Common myeloid progenitor, CD34-positive (primary cell): Measurements from ENCODE around the gene SYT12.

Experiments
- CTCF ChIA-PET: fragments of 350-600 bp; sonication (Branson Sonifier 250); formaldehyde crosslinking; loops from one replicate; lab custom pipeline; 2021; ENCODE audit warnings: antibody characterized with exemption; lab: Charles Lee
- POLR2A ChIA-PET: fragments of 350-600 bp; sonication (Branson Sonifier 250); formaldehyde crosslinking; loops from one replicate; lab custom pipeline; 2021; ENCODE audit warnings: antibody characterized with exemption; lab: Charles Lee
- DNase-seq, 3 donors: peaks; one replicate each; pipeline versions ENCODE4 v3.0.0 to v3.0.0-alpha.2; 2013
- H3K27ac ChIP-seq, 2 experiments: 1 replicate in 1 of 2; 2 replicates in 1 of 2; pipeline ENCODE4 v1.7.0; 2013; ENCODE audit warnings: inconsistent platforms in 2 of 2, low read length in 2 of 2, mild to moderate bottlenecking in 2 of 2, low read depth in 1 of 2, moderate library complexity in 1 of 2; ENCODE audit not compliant: severe bottlenecking in 2 of 2, insufficient read depth in 1 of 2, poor library complexity in 1 of 2
- H3K27me3 ChIP-seq, 5 experiments: replicated peaks in 2 of 5; 1 replicate in 3 of 5; 2 replicates in 2 of 5; pipeline versions ENCODE4 v1.6.1 to v1.7.0; 2013; ENCODE audit warnings: low read length in 4 of 5, mild to moderate bottlenecking in 2 of 5, moderate library complexity in 2 of 5, inconsistent platforms in 1 of 5; ENCODE audit not compliant: insufficient read depth in 5 of 5, control insufficient read depth in 4 of 5
- H3K36me3 ChIP-seq, 4 experiments: 1 replicate in 2 of 4; 2 replicates in 2 of 4; pipeline versions ENCODE4 v1.6.1 to v1.7.0; 2013; ENCODE audit warnings: low read length in 3 of 4, control low read depth in 1 of 4, mild to moderate bottlenecking in 1 of 4; ENCODE audit not compliant: control insufficient read depth in 4 of 4, insufficient read depth in 4 of 4
- H3K4me1 ChIP-seq, 4 experiments: 1 replicate in 3 of 4; 2 replicates in 1 of 4; pipeline versions ENCODE4 v1.6.1 to v1.7.1; 2013; ENCODE audit warnings: low read length in 3 of 4, mild to moderate bottlenecking in 3 of 4, control low read depth in 1 of 4, inconsistent platforms in 1 of 4, moderate library complexity in 1 of 4; ENCODE audit not compliant: control insufficient read depth in 4 of 4, insufficient read depth in 4 of 4; ENCODE audit errors: control extremely low read depth in 1 of 4
- H3K4me3 ChIP-seq, 7 experiments: 1 replicate in 4 of 7; 2 replicates in 3 of 7; pipeline versions ENCODE4 v1.5.1 to v1.7.0; 2013; ENCODE audit warnings: mild to moderate bottlenecking in 7 of 7, low read length in 6 of 7, moderate library complexity in 6 of 7, inconsistent platforms in 2 of 7, low read depth in 2 of 7, control low read depth in 1 of 7; ENCODE audit not compliant: insufficient read depth in 4 of 7, control insufficient read depth in 1 of 7; ENCODE audit errors: extremely low read depth in 1 of 7
- H3K9me3 ChIP-seq, 5 experiments: 1 replicate in 4 of 5; 2 replicates in 1 of 5; pipeline versions ENCODE4 v1.6.1 to v1.7.1; 2013; ENCODE audit warnings: low read length in 4 of 5, mild to moderate bottlenecking in 2 of 5, inconsistent platforms in 1 of 5, low read depth in 1 of 5, moderate library complexity in 1 of 5; ENCODE audit not compliant: control insufficient read depth in 4 of 5, insufficient read depth in 2 of 5; ENCODE audit errors: control extremely low read depth in 1 of 5
- WGBS: methylation state at CpG from one replicate; pipeline ENCODE4 v1.1.5; 2013; ENCODE audit not compliant: insufficient coverage; 5-methylcytosine and 5-hydroxymethylcytosine counted together

The SYT12 gene

DNA sequence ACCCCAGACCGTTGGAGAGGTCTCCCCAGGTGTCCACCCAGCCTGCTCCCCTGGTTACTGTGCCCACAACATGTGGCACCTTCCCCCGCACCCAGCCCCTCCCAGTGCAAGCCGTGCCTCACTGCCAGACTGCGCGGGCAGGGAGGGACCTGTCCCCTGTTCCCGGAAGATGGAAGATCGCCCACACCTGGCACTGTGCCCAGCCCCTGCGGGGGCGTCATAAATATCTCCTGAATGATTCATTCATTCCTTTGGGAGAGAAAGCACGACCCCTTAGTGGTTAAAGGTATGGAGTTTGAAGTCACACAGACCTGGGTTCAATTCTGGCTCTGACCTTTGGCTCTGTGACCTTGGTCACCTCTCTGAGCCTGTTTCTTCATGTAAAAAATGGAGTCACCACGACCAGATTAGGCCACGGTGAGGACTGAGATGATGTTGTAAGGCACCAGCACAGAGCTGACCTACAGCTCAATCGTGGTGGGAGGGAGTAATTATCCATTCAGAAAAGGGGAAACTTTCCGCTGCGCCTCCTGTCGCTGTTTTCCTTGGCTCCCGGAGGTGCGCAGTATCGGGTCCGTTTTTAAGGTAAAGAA, 497 bp upstream of the SYT12 start:
- H3K27me3 ChIP-seq: peaks cover 4 to 89% (median 35%) of the 10 kb centered on the region in 5 experiments
- 34% methylated on average over 18 of the region's 20 CpGs for WGBS
- POLR2A ChIA-PET: no interaction called here

GRCh38 chr11:67023957-67024353, 1.0 kb downstream of the SYT12 start:
- Histone ChIP-seq H3K27ac (no peak overlapping the region), H3K27me3 (peaks cover 4 to 97% (median 35%) of the 10 kb centered on the region in 5 experiments), H3K4me1 (peaks cover 0 to 28% (median 22%) of the 10 kb centered on the region in 4 experiments), H3K36me3 (no peaks in the 10 kb centered on the region), H3K9me3 (peaks cover 0 to 1% (median 0%) of the 10 kb centered on the region in 5 experiments), H3K4me3 (peak overlapping the region in 1 of 7 experiments; percentile 48)
- 29% methylated on average over 3 of the region's 6 CpGs for WGBS
- POLR2A ChIA-PET: no interaction called here
- DNase-seq: no peak
- CTCF ChIA-PET: no interaction called here

More for the DNA sequence above, 497 bp upstream of the SYT12 start:
- CTCF ChIA-PET: interaction anchor here (1.1 to 1.5 kb wide), 3 partner anchors 23 to 159 kb away, joined by 3 to 5 read pairs (median 3); no protein-coding TSS in a partner anchor
- H3K9me3 ChIP-seq: peaks cover 0 to 2% (median 1%) of the 10 kb centered on the region in 5 experiments
- H3K4me3 ChIP-seq: no peak overlapping the region
- H3K36me3 ChIP-seq: no peaks in the 10 kb centered on the region
- H3K4me1 ChIP-seq: peaks cover 0 to 28% (median 22%) of the 10 kb centered on the region in 4 experiments
- no peak overlapping the region for H3K27ac ChIP-seq
- DNase-seq: no peak

GRCh38 chr11:67024410-67024809, 1.5 kb downstream of the SYT12 start:
- Histone ChIP-seq H3K27ac (no peak overlapping the region), H3K4me1 (peaks cover 0 to 28% (median 22%) of the 10 kb centered on the region in 4 experiments), H3K9me3 (no peaks in the 10 kb centered on the region), H3K27me3 (peaks cover 4 to 97% (median 35%) of the 10 kb centered on the region in 5 experiments), H3K36me3 (no peaks in the 10 kb centered on the region), H3K4me3 (no peak overlapping the region)
- peak; percentile 71 to 90 (median 89) for DNase-seq
- POLR2A ChIA-PET: no interaction called here
- CTCF ChIA-PET: interaction anchor here (2.5 kb wide), 1 partner anchor 29 kb away, joined by 6 read pairs; no protein-coding TSS in a partner anchor
- 0% methylated on average over 5 of the region's 5 CpGs for WGBS

- ChIA-PET POLR2A (no interaction called here), CTCF (interaction anchor here (1.3 to 2.5 kb wide), 3 partner anchors 13 to 32 kb away, joined by 4 to 6 read pairs (median 6); no protein-coding TSS in a partner anchor)
- H3K4me1 ChIP-seq: peaks cover 0 to 28% (median 22%) of the 10 kb centered on the region in 4 experiments
- H3K4me3 ChIP-seq: no peak overlapping the region
- no CpG with 5 or more reads among the region's 1 CpG for whole genome bisulfite sequencing
- peak; percentile 14 to 65 (median 55) for DNase-seq
- H3K36me3 ChIP-seq: no peaks in the 10 kb centered on the region
- H3K27me3 ChIP-seq: peaks cover 4 to 97% (median 40%) of the 10 kb centered on the region in 5 experiments
- H3K9me3 ChIP-seq: no peaks in the 10 kb centered on the region
- H3K27ac ChIP-seq: no peak overlapping the region
These were observed 2.0 kb downstream of the SYT12 start for GRCh38 chr11:67024966-67025365.

DNA sequence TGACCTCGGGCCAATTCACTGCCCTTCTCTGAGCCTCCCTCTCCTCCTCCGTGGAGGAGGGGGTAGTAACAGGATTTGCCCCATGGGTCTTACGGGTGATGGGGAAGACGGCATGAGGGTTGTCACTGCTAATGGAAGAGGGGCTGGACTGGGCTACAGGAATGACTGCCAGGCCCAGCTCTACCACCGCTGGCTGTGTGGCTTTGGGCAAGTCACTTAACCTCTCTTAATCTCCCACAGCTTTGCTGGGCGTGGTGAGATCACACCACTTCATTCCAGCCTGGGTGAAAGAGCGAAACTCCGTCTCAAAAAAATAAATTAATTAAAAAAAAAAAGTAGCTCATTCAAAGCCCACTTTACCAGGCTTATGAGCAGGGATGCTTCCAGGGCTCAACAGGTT, 2.8 kb downstream of the SYT12 start:
- DNase-seq: no peak
- peaks cover 0 to 28% (median 22%) of the 10 kb centered on the region in 4 experiments for H3K4me1 ChIP-seq
- POLR2A ChIA-PET: no interaction called here
- no peak overlapping the region for H3K27ac ChIP-seq
- CTCF ChIA-PET: interaction anchor here (1.0 to 2.5 kb wide), 4 partner anchors 12 to 32 kb away, joined by 3 to 6 read pairs (median 5); no protein-coding TSS in a partner anchor
- no peak overlapping the region for H3K4me3 ChIP-seq
- H3K27me3 ChIP-seq: peaks cover 6 to 97% (median 44%) of the 10 kb centered on the region in 5 experiments
- H3K36me3 ChIP-seq: no peaks in the 10 kb centered on the region
- H3K9me3 ChIP-seq: no peaks in the 10 kb centered on the region
- 79% methylated on average over 2 of the region's 8 CpGs for WGBS

GRCh38 chr11:67026941-67027340, 4.0 kb downstream of the SYT12 start:
- Histone ChIP-seq H3K4me1 (peaks cover 0 to 28% (median 22%) of the 10 kb centered on the region in 4 experiments), H3K4me3 (no peak overlapping the region), H3K27ac (no peak overlapping the region), H3K9me3 (no peaks in the 10 kb centered on the region), H3K36me3 (no peaks in the 10 kb centered on the region), H3K27me3 (peaks cover 6 to 97% (median 43%) of the 10 kb centered on the region in 5 experiments)
- ChIA-PET CTCF (interaction anchor here (1.0 to 1.4 kb wide), 4 partner anchors 14 to 50 kb away, joined by 3 to 4 read pairs (median 3); no protein-coding TSS in a partner anchor), POLR2A (no interaction called here)
- DNase-seq: no peak
- 97% methylated on average over 4 of the region's 5 CpGs for WGBS

GRCh38 chr11:67027483-67027930, 4.6 kb downstream of the SYT12 start:
- Histone ChIP-seq H3K9me3 (no peaks in the 10 kb centered on the region), H3K4me3 (no peak overlapping the region), H3K27me3 (peaks cover 5 to 96% (median 46%) of the 10 kb centered on the region in 5 experiments), H3K36me3 (no peaks in the 10 kb centered on the region), H3K4me1 (peaks cover 0 to 27% (median 22%) of the 10 kb centered on the region in 4 experiments), H3K27ac (no peak overlapping the region)
- DNase-seq: no peak
- ChIA-PET POLR2A (no interaction called here), CTCF (interaction anchor here (1.0 to 1.4 kb wide), 4 partner anchors 14 to 50 kb away, joined by 3 to 4 read pairs (median 3); no protein-coding TSS in a partner anchor)
- WGBS: 75% methylated on average over 12 of the region's 12 CpGs
